ENCODE results near the gene RBM48. TPM values are rescaled to one million over a fixed set of nuclear protein-coding genes. Genes with fewer than 3 reads are reported as not detected.

The RBM48 gene
- total and polyA plus RNA-seq, 2 of the 8 experiments (the other 6 are each of a cell fraction or from before 2014, with no cell fraction given), result 4.3 to 8.6 TPM

DNA sequence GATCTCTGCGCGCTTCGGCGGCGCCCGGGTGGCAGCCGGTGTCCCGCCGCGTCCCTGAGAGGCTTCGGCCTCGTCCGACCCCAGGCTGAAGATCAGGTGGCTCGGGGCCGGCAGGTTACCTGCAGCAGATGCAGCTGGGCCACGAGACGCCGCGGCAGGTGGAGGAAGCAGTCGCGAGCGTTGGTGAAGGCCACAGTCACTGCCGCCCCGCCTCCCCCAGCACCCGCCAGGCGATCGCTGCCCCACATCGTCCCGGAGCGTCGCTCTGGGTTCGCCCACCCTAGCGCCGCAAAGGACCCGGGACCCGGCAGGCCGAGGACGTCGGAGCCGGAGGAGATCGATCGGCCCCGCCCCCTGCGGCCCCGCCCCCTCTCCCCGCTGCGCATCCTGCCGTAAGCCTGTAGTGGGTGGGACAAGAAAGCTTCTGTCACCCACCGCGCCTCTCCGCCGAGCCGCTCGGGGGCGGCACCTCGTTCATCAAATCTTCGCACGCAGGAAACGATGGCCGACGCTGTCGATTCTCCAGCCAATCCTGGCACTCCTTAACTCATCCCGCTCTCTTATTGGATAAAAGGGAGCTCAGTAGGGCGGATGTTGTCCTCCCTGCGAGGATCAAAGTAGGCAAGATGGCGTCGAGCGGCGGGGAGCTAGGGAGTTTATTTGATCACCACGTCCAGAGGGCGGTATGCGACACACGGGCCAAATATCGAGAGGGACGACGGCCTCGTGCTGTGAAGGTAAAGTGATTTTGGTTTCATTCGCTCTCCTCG lies at the start of gene RBM48, which contains the start of gene PEX1 (continued):
- TF ChIP-seq FOSL1 (IDR thresholded peaks at IDR 0.05; ENCODE audit: insufficient read depth, low read depth, low read length) (no peak), NANOG (IDR thresholded peaks at IDR 0.05; ENCODE audit: insufficient read depth, low read depth, low read length, poor library complexity, severe bottlenecking) (peak; percentile 51), PHF8 (conservative IDR thresholded peaks at IDR 0.05; ENCODE audit: low read depth, low read length) (peak; percentile 88), SP1 (IDR thresholded peaks at IDR 0.05; ENCODE audit: low read depth, low read length) (peak; percentile 93), KDM1A (IDR thresholded peaks at IDR 0.05; ENCODE audit: borderline replicate concordance, low read length) (no peak), TAF1 (IDR thresholded peaks at IDR 0.05; ENCODE audit: low read depth, low read length) (peak; percentile 93), GTF2F1 (IDR thresholded peaks at IDR 0.05; ENCODE audit: borderline replicate concordance, low read depth, low read length) (no peak), RNF2 (IDR thresholded peaks at IDR 0.05; ENCODE audit: borderline replicate concordance, low read depth, low read length, missing control alignments, poor library complexity, severe bottlenecking) (no peak), TBP (IDR thresholded peaks at IDR 0.05; ENCODE audit: low read depth, low read length) (peak; percentile 76), RBBP5 (IDR thresholded peaks at IDR 0.05; ENCODE audit: borderline replicate concordance, low read depth, low read length) (peak; percentile 42; the same call in 1 of the 2 replicates), SRF (IDR thresholded peaks at IDR 0.05; ENCODE audit: low read depth, low read length) (peak; percentile 78), SIRT6 (IDR thresholded peaks at IDR 0.05; ENCODE audit: low read length) (no peak), EGR1 (IDR thresholded peaks at IDR 0.05; ENCODE audit: borderline replicate concordance, low read depth, low read length) (peak; percentile 75), EP300 (IDR thresholded peaks at IDR 0.05; ENCODE audit: borderline replicate concordance in 1 of 2, low read depth in 2 of 2, low read length in 2 of 2) (no peak)
- TF ChIP-seq, protein P1, sequence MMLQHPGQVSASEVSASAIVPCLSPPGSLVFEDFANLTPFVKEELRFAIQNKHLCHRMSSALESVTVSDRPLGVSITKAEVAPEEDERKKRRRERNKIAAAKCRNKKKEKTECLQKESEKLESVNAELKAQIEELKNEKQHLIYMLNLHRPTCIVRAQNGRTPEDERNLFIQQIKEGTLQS (IDR thresholded peaks at IDR 0.05; ENCODE audit: insufficient read depth, low read depth, low read length), result no peak

Data from H1 (cell line).